ENCODE measurements around the gene CCDC88B. TPM values are rescaled to one million over a fixed set of nuclear protein-coding genes. Genes with fewer than 3 reads are reported as not detected.

CCDC88B gene
- total and polyA plus RNA-seq, 9 of the 15 experiments (the other 6 are each of a cell fraction or from before 2014, with no cell fraction given): 0.13 to 18.1 (median 7.9) TPM

GRCh38 chr11:64372802-64373597 is 33.0 kb downstream of the CCDC88B start (continued):
- TF ChIP-seq, protein P1, sequence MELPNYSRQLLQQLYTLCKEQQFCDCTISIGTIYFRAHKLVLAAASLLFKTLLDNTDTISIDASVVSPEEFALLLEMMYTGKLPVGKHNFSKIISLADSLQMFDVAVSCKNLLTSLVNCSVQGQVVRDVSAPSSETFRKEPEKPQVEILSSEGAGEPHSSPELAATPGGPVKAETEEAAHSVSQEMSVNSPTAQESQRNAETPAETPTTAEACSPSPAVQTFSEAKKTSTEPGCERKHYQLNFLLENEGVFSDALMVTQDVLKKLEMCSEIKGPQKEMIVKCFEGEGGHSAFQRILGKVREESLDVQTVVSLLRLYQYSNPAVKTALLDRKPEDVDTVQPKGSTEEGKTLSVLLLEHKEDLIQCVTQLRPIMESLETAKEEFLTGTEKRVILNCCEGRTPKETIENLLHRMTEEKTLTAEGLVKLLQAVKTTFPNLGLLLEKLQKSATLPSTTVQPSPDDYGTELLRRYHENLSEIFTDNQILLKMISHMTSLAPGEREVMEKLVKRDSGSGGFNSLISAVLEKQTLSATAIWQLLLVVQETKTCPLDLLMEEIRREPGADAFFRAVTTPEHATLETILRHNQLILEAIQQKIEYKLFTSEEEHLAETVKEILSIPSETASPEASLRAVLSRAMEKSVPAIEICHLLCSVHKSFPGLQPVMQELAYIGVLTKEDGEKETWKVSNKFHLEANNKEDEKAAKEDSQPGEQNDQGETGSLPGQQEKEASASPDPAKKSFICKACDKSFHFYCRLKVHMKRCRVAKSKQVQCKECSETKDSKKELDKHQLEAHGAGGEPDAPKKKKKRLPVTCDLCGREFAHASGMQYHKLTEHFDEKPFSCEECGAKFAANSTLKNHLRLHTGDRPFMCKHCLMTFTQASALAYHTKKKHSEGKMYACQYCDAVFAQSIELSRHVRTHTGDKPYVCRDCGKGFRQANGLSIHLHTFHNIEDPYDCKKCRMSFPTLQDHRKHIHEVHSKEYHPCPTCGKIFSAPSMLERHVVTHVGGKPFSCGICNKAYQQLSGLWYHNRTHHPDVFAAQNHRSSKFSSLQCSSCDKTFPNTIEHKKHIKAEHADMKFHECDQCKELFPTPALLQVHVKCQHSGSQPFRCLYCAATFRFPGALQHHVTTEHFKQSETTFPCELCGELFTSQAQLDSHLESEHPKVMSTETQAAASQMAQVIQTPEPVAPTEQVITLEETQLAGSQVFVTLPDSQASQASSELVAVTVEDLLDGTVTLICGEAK (IDR thresholded peaks at IDR 0.05): no peak
- TF ChIP-seq, protein P1 (CRISPR knock-in tag; IDR thresholded peaks at IDR 0.05): no peak
- TF ChIP-seq FOS (IDR thresholded peaks at IDR 0.05; ENCODE audit: extremely low read depth, insufficient read length) (peak; percentile 97), SMARCA4 (IDR thresholded peaks at IDR 0.05) (no peak), MCM7 (IDR thresholded peaks at IDR 0.05) (no peak), ARID1B (IDR thresholded peaks at IDR 0.05) (no peak), ZNF165 (CRISPR knock-in tag; IDR thresholded peaks at IDR 0.05; ENCODE audit: borderline replicate concordance) (no peak), ETV6 (IDR thresholded peaks at IDR 0.05; ENCODE audit: borderline replicate concordance in 1 of 2, low read depth in 2 of 2, low read length in 1 of 2) (no peak), ETV6 (CRISPR knock-in tag; IDR thresholded peaks at IDR 0.05; ENCODE audit: borderline replicate concordance) (no peak), RBM22 (IDR thresholded peaks at IDR 0.05; ENCODE audit: low read depth, low read length, poor library complexity, severe bottlenecking) (no peak), ZNF398 (CRISPR knock-in tag; IDR thresholded peaks at IDR 0.05) (no peak), POLR2B (IDR thresholded peaks at IDR 0.05; ENCODE audit: low read depth, partially characterized antibody) (peak; percentile 62), LARP7 (IDR thresholded peaks at IDR 0.05) (no peak), ZBTB49 (CRISPR knock-in tag; IDR thresholded peaks at IDR 0.05; ENCODE audit: borderline replicate concordance) (no peak), KLF16 (IDR thresholded peaks at IDR 0.05) (no peak), ZNF589 (CRISPR knock-in tag; IDR thresholded peaks at IDR 0.05; ENCODE audit: low read depth) (no peak)
